GM23338 (cell line): ENCODE data around the gene DUSP19.

Source experiments
- CREB1 ChIP-seq: fragments of 250-450 bp; sonication (Bioruptor Pico); IDR thresholded peaks from 2 replicates; pipeline ENCODE4 v1.5.0; 2020; ENCODE audit warnings: low read depth, mild to moderate bottlenecking, moderate library complexity
- EZH2 ChIP-seq: fragments of 200-600 bp; sonication (generic); IDR thresholded peaks from one replicate; pipeline ENCODE4 v1.8.0; 2017; ENCODE audit warnings: antibody characterized with exemption, mild to moderate bottlenecking, low read depth; ENCODE audit not compliant: unreplicated experiment
- JUNB ChIP-seq: IDR thresholded peaks from one replicate; pipeline ENCODE4 v1.6.1; 2016; ENCODE audit warnings: antibody characterized with exemption; ENCODE audit not compliant: unreplicated experiment
- POLR2AphosphoS5 ChIP-seq: IDR thresholded peaks from 2 replicates; pipeline ENCODE4 v1.6.1; 2016; ENCODE audit warnings: antibody characterized with exemption, low read depth
- ZNF331 ChIP-seq: fragments of 250-450 bp; sonication (Bioruptor Pico); IDR thresholded peaks from 2 replicates; pipeline ENCODE4 v1.5.0; 2020; ENCODE audit warnings: low read depth, mild to moderate bottlenecking, moderate library complexity
- TF ChIP-seq, protein P1 (sequence below), 2 experiments: fragments of 200-600 bp in 1 of 2; sonication (generic) in 1 of 2; conservative IDR thresholded peaks; 2 replicates each; pipeline versions ENCODE4 v1.5.1 to v1.6.1; 2016 to 2017; ENCODE audit warnings: antibody characterized with exemption in 2 of 2, low read depth in 2 of 2, mild to moderate bottlenecking in 2 of 2, moderate library complexity in 1 of 2
- TF ChIP-seq, protein P2 (sequence below): IDR thresholded peaks from one replicate; pipeline ENCODE4 v1.6.1; 2018; ENCODE audit warnings: antibody characterized with exemption; ENCODE audit not compliant: unreplicated experiment
- TF ChIP-seq, protein P3 (sequence below): IDR thresholded peaks from 2 replicates; pipeline ENCODE4 v1.6.1; 2016; ENCODE audit warnings: antibody characterized with exemption

DNA sequence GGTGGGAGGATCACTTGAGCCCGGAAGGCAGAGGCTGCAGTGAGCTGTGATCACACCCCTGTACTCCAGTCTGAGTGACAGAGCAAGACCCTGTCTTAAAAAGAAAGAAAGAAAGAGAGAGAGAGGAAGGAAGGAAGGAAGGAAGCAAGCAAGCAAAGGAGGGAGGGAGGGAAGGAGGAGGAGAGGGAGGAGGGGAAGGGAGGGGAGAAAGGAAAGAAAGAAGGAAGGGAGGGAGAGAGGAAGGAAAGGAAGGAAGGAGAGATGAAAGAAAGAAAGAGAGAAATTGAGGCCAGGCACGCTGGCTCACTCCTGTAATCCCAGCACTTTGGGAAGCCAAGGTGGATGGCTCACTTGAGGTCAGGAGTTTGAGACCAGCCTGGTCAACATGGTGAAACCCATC lies 37.9 kb upstream of the DUSP19 start:
- TF ChIP-seq, protein P1, sequence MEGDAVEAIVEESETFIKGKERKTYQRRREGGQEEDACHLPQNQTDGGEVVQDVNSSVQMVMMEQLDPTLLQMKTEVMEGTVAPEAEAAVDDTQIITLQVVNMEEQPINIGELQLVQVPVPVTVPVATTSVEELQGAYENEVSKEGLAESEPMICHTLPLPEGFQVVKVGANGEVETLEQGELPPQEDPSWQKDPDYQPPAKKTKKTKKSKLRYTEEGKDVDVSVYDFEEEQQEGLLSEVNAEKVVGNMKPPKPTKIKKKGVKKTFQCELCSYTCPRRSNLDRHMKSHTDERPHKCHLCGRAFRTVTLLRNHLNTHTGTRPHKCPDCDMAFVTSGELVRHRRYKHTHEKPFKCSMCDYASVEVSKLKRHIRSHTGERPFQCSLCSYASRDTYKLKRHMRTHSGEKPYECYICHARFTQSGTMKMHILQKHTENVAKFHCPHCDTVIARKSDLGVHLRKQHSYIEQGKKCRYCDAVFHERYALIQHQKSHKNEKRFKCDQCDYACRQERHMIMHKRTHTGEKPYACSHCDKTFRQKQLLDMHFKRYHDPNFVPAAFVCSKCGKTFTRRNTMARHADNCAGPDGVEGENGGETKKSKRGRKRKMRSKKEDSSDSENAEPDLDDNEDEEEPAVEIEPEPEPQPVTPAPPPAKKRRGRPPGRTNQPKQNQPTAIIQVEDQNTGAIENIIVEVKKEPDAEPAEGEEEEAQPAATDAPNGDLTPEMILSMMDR (conservative IDR thresholded peaks at IDR 0.05; ENCODE audit: low read depth in 2 of 2) = no peak
- TF ChIP-seq POLR2AphosphoS5 = no peak
- TF ChIP-seq, protein P2, sequence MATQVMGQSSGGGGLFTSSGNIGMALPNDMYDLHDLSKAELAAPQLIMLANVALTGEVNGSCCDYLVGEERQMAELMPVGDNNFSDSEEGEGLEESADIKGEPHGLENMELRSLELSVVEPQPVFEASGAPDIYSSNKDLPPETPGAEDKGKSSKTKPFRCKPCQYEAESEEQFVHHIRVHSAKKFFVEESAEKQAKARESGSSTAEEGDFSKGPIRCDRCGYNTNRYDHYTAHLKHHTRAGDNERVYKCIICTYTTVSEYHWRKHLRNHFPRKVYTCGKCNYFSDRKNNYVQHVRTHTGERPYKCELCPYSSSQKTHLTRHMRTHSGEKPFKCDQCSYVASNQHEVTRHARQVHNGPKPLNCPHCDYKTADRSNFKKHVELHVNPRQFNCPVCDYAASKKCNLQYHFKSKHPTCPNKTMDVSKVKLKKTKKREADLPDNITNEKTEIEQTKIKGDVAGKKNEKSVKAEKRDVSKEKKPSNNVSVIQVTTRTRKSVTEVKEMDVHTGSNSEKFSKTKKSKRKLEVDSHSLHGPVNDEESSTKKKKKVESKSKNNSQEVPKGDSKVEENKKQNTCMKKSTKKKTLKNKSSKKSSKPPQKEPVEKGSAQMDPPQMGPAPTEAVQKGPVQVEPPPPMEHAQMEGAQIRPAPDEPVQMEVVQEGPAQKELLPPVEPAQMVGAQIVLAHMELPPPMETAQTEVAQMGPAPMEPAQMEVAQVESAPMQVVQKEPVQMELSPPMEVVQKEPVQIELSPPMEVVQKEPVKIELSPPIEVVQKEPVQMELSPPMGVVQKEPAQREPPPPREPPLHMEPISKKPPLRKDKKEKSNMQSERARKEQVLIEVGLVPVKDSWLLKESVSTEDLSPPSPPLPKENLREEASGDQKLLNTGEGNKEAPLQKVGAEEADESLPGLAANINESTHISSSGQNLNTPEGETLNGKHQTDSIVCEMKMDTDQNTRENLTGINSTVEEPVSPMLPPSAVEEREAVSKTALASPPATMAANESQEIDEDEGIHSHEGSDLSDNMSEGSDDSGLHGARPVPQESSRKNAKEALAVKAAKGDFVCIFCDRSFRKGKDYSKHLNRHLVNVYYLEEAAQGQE = no peak
- TF ChIP-seq JUNB = no peak
- TF ChIP-seq CREB1 (CRISPR knock-in tag) = no peak
- no peak for TF ChIP-seq ZNF331 (CRISPR knock-in tag)
- TF ChIP-seq, protein P3, sequence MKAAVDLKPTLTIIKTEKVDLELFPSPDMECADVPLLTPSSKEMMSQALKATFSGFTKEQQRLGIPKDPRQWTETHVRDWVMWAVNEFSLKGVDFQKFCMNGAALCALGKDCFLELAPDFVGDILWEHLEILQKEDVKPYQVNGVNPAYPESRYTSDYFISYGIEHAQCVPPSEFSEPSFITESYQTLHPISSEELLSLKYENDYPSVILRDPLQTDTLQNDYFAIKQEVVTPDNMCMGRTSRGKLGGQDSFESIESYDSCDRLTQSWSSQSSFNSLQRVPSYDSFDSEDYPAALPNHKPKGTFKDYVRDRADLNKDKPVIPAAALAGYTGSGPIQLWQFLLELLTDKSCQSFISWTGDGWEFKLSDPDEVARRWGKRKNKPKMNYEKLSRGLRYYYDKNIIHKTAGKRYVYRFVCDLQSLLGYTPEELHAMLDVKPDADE = no peak
- no peak for TF ChIP-seq EZH2
